Nucleus accumbens (tissue), 56 donors: ENCODE data around the gene CCKAR.

ENCODE experiments used
- DNase-seq, 56 donors: peaks; one replicate each; lab custom pipeline; 2025; lab: John Stamatoyannopoulos, UW

CCKAR gene

GRCh38 chr4:26491449-26492170, 1.3 kb upstream of the CCKAR start:
- no peak for DNase-seq

DNA sequence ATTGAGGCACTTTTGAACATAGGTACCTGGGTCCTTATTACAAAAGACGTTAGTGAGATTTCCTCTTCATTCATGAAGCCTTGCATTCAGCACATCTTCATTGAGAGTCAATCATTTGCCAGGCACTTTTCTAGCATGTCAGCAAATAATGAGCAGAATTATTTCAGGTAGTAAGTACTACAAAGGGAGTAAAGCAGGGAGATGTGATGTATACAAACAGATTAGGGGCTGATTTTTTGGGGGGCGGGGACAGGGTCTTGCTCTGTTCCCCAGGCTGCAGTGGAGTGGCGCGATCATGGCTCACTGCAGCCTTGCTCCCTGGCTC, 638 bp upstream of the CCKAR start:
- no peak for DNase-seq

GRCh38 chr4:26489101-26489985, 941 bp downstream of the CCKAR start:
- no peak for DNase-seq

DNA sequence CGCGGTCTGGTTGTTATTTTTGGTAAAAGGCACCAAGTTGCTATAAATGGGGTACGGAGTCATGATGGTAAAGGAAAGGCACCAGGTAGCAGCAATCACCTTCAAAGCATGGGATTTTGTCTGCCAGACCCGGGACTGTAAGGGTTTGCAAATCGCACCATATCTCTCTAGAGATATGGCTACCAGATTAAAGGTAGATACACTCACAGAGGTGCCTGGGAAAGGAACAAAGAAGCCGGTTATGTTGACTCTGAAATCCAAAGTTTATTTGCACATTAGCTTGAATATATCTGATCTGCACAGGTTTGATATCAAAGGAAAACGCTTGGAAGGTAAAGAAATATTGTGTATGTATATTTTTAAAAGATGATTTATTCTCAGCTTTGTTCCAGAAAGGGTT, 4.6 kb downstream of the CCKAR start:
- DNase-seq = no peak

- no peak for DNase-seq
These were observed 5.8 kb downstream of the CCKAR start for GRCh38 chr4:26484516-26484915.

DNA sequence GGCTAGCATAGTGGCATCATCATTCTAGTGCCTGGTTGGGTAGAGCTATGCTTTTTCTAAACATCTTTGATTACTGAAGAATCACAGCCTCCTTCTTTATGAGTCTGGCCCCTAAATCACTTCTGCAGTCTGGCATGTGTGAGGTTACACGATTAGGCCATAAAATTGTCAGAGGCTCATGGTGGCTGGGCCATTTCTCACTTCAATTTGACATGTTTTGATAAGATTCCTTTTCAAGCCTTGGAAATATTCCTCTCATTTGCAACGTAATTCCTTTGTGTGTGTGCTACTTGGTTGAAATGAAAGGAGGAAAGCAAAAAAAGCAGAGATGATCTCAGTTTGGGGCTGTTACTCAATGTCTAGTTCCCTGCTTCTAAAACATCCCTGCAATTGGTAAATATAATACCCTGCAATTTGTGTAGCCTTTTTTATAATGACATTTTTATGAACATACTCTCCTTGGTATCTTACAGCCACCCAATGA, 6.2 kb downstream of the CCKAR start:
- no peak for DNase-seq

DNA sequence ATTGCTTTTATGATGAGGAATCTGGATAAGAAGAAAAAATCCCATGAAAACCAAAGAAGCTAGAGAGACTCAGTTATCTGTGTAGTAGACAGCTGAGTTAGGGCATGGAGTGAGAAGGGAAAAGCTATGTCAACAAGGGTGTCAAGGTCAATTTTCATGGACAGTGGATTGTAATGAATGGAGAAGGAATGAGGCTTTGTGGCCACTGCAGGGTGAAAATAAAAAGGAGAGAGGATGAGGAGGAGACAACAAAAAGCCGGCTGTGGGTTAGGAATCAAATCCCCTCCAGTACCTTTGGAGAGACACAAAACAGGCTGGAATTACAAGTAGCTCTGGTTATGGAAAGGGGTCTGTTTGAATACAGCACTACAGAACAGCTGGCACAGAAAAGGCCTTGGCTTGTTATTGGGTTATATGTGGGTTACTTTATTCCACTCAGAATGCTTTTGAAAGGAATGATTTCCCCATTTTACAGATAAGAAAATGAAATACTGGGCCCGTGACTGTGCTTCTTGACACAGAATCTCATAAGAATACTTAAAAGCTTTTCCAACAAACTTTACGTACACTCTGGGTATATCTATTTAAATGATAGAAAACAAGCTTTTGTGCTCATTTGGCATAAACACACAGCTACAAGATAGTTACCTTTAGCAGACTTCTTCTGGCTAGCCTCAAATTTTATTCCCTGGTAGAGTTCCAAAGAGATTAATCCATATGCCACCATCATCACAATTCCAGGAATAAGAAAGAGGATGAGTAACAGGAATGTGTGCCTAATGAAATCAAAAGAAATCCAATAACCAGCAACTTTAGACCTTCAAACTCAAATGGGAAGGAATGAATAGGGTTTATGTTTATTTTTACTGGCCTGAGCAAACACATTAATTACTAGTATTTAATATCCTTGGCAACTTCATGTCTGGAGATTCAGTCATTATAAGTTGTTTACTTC, 7.5 kb downstream of the CCKAR start:
- no peak for DNase-seq

DNA sequence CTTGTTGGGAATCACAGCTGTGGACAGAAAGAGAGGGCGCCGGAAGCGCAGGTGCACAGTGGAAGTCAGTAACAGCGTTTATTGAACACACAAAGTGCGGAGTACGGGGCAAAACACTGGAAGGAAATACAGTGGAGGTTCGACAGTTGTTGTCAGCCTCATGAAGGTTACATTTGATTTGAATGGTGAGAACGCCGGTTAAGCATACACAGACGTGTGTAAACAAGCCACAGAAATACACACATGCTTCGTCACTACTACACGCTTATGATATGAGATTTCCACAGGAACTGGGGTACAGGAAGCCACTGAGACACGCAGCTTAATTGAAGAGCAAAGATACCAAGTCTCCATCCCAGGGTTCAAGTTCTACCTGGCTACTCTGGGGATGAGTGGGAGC, 12.0 kb downstream of the CCKAR start:
- DNase-seq = no peak

DNA sequence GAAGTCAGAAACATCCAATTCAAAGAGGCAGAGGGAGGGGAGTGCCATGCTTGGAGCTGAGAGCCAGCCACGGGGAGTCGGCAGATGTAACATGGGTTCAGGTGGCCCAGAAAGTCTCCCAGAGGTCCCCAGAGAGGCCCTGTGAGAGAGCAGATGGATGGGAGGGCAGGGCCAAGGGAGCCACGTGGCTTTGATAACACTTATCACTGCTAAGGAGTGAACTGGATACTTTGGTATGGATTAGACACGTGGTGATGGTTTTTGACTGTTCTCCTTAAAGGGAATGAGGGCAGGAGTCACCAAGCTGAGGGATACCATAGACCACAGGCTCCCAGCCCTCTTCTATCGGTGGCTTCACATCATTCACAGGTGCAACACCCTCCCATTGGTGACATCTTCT, 13.7 kb downstream of the CCKAR start:
- DNase-seq = no peak

DNA sequence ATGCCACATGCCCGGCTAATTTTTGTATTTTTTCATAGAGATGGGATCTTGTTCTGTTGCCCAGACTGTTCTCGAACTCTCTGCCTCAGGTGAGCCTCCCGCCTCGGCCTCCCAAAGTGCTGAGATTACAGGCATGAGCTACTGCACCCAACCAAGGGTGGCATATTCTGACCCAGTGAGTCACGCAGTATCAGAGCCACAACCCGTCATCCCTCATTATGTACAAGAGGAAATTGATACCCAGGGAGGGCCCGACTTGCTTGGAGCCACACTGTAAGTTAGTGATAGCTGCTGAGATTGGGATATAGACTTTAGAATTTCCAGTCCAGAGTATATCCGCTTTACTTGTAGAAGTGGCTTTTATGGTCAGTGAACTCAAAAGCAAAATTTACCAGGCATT, 14.6 kb downstream of the CCKAR start:
- DNase-seq = no peak

DNA sequence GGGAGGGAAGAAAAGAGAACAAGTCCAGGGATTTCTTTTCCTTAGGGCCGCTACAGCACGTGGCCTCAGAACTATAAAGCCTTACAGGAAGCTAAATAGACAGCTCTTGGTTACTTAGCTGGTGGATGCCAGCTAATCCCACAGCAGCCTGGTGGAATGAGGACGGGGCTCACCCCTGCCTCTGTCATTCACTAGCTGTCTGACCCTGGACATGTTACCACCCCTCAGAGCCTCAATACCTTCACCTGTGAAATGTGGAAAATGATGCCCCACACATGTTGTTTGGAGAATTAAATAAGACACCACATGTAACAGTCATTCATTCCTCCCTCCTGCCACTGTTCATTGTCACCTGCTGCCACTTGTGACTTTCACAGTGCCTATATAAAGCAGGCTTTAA, 15.7 kb downstream of the CCKAR start:
- no peak for DNase-seq

- no peak for DNase-seq
These were observed 16.4 kb downstream of the CCKAR start for GRCh38 chr4:26473893-26474292.

- no peak for DNase-seq
These were observed 18.4 kb downstream of the CCKAR start for GRCh38 chr4:26471890-26472289.

- DNase-seq = no peak
These were observed 21.3 kb downstream of the CCKAR start for GRCh38 chr4:26468977-26469376.

DNA sequence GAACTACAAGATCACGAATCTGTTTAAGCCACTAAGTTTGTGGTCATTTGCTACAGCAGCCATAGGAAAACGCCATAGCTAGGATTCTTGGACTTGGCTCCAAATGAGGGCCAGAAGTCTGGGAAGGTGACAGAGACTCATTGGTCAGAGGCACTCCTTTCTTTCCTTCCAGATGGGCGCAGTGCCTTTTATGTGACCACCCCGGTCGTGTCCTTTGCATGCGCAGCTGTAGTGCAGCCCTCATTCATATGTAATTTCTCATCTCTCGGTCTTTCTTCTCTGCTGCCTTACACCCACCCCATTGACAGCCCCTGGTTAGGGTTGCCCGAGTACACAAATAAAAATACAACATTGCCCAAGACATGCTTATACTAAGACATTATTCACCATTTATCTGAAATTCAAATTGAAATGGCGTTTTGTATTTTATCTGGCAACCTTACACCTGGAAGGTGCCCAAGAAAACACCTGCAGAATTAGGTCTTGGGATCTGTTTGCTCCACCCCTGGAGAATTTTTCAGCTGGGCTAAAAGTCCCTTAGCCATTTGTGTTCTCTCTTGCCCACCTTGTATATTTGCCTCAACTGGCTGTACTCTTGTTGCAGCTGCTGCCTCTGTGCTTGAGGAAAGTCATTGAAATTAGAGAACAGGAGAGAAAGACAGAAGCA, 21.9 kb downstream of the CCKAR start:
- no peak for DNase-seq

DNA sequence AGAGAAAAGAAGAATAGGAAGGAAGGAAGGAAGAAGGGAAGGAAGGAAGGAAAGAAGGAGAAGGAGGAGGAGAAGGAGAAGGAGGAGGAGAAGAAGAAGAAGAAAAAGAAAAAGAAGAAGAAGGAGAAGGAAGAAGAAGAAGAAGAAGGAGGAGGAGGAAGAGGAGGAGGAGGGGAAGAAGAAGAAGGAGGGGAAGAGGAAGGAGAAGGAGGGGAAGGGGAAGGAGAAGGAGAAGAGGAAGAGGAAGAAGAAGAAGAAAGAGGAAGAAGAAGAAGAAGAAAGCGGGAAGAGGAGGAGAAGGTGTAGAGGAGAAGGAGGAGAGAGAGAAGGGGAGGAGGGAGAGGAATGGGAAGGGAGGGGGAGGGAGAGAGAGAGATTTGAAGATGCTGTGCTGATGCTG, 22.6 kb downstream of the CCKAR start:
- DNase-seq = no peak

DNA sequence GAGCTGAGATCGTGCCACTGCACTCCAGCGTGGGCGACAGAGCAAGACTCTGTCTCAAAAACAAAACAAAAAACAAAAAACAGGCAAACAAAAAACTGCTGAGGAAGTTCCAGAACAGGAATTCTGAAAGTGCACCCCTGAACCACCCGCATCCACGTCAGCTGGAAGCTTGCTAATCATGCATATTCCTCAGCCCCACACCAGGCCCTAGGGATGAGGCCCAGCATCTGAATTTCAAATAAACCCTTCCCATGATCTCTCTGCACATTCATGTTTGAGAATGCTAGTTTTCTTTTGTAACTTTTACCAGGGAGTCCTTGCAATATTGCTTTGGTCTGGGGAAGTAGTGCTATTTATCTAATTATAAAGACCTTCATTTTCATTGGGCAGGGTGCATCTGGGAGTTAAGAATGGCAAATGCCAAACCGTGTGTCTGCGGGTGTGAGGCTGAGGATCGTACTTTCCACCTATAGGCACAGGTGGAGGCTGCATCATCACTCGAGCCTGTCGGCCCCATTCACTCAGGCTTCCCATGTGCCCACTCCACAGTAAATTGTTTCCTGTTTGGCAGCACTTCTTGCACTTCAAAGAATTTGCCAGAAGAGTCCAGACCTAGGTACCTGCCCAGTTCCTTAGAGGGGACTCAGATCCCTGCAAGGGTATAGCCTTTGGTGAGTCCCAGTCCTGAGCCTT, 23.6 kb downstream of the CCKAR start:
- no peak for DNase-seq

DNA sequence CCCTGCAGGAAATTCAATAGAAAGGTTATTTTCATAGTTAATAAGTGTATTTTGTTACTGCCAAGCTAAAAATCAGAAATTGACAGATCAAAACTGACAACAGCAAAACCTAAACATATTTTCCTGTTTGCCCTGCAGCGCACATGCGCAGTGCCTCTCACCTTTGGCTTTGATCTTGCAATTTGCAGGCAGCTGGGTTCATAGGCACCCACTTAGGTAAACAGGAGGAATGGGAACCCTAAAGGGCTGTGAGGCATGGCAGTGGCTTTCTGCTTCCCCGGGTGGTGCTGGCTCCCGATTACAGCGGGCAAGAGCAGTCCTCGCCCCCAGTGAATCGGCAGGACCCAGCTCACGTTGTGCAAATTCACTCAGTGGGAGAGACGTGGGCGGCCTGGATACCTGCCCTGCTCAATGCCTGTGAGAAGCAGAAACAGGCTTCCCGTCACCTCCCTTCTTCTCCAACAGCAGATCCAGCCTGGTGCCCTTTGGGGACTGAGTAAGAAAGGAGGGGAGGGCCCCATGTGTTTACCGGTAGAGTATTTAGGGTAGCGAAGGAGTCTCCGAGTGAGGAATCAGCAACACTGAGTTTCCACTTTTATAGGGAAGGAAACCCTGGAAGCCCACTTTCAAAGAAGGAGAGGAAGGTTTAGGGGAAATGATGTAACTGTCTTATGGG, 25.7 kb downstream of the CCKAR start:
- no peak for DNase-seq

DNA sequence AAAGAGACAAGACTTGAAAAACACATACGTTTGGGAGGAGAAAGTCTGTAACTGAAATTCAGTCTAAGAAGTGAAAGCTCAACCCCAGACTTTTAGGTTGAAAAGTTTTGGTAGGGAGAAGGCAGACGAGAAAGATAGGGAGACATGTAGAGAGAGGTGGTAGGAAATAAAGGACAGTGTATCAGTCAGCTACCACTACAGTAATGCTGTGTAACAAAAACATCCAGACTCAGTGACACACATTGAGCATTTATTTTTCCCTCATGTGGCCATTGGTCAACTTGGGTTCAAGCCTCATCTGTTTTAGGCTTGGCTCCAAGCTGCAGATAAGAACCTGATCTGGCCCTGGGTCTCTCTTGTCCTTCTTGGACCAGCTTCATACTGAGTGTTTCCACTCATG, 26.9 kb downstream of the CCKAR start:
- no peak for DNase-seq
